Colonic mucosa (tissue), 4 donors: Measurements from ENCODE around the gene CISD3. TPM values are rescaled to one million over a fixed set of nuclear protein-coding genes. Genes with fewer than 3 reads are reported as not detected.

Experiments
- DNase-seq: peaks from one replicate; pipeline ENCODE4 v3.0.0-alpha.2; 2020
- H3K27ac ChIP-seq: fragments of 200-600 bp; one replicate; pipeline ENCODE4 v1.8.0; 2021
- H3K27me3 ChIP-seq: fragments of 200-600 bp; one replicate; pipeline ENCODE4 v1.8.0; 2021
- H3K36me3 ChIP-seq: fragments of 200-600 bp; one replicate; pipeline ENCODE4 v1.8.0; 2021
- H3K4me1 ChIP-seq: fragments of 200-600 bp; one replicate; pipeline ENCODE4 v1.8.0; 2021; ENCODE audit warnings: mild to moderate bottlenecking
- H3K4me3 ChIP-seq: fragments of 200-600 bp; one replicate; pipeline ENCODE4 v1.8.0; 2021
- H3K9ac ChIP-seq, 2 donors: one replicate each; pipeline ENCODE4 v1.7.0; 2013; ENCODE audit warnings: control low read depth in 2 of 2, low read depth in 2 of 2, low read length in 2 of 2
- H3K9me3 ChIP-seq: fragments of 200-600 bp; one replicate; pipeline ENCODE4 v1.8.0; 2021
- intact Hi-C: fragments of 100-400 bp; cut with DNase I; formaldehyde crosslinking; loops from one replicate; pipeline ENCODE4 v1.14.1; 2022
- total RNA-seq, 2 donors: library from RNA; stranded (reverse); fragmentation: NEBNext Ultra II Directional in 1 of 2; extraction: Animal tissue kit (Norgen Biotek cat#: 25700) in 1 of 2; gene quantifications; one replicate each; pipeline ENCODE4 v1.2.1, GENCODE V29; 2021
- TF ChIP-seq, protein P1 (sequence below): fragments of 200-600 bp; IDR thresholded peaks from one replicate; pipeline ENCODE4 v1.8.0; 2022; ENCODE audit warnings: antibody characterized with exemption, mild to moderate bottlenecking
- donor health status: healthy.
- donor health status: DM: no; HTN: no; CAD: no.
- donor health status: DM: no; HTN: no; CAD: no.

The CISD3 gene
- total RNA-seq, 2 donors from 2014 or later, result 82.2 to 152 TPM

DNA sequence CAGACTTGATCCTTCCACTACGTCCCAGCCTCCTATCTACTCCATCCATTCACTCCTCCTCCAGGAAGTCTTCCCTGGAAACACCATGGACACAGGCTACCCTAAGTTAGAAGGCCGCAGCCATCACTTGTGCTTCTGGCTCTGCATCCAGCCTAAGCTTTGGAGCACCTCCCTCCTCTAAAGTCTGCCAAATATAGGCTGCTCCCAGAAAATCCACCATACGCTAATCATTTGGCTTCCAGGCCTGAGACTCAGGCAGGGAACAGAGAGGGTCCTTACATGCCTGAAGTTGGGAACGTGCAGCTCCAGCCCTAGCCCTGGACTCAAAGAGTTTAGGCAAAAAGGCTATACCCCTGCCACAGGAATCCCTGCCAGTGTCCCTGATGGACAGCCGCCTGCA is 11.3 kb downstream of the CISD3 start:
- H3K4me3 ChIP-seq, result no peak overlapping the region
- no peaks in the 10 kb centered on the region for H3K36me3 ChIP-seq
- peak overlapping the region; percentile 13 to 86 for H3K9ac ChIP-seq
- no peak for DNase-seq
- intact Hi-C loops, result no loop called here
- peak overlapping the region; percentile 90 for H3K27ac ChIP-seq
- no peaks in the 10 kb centered on the region for H3K27me3 ChIP-seq
- no peaks in the 10 kb centered on the region for H3K9me3 ChIP-seq
- peaks cover 21% of the 10 kb centered on the region for H3K4me1 ChIP-seq
- TF ChIP-seq, protein P1, sequence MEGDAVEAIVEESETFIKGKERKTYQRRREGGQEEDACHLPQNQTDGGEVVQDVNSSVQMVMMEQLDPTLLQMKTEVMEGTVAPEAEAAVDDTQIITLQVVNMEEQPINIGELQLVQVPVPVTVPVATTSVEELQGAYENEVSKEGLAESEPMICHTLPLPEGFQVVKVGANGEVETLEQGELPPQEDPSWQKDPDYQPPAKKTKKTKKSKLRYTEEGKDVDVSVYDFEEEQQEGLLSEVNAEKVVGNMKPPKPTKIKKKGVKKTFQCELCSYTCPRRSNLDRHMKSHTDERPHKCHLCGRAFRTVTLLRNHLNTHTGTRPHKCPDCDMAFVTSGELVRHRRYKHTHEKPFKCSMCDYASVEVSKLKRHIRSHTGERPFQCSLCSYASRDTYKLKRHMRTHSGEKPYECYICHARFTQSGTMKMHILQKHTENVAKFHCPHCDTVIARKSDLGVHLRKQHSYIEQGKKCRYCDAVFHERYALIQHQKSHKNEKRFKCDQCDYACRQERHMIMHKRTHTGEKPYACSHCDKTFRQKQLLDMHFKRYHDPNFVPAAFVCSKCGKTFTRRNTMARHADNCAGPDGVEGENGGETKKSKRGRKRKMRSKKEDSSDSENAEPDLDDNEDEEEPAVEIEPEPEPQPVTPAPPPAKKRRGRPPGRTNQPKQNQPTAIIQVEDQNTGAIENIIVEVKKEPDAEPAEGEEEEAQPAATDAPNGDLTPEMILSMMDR, result no peak

DNA sequence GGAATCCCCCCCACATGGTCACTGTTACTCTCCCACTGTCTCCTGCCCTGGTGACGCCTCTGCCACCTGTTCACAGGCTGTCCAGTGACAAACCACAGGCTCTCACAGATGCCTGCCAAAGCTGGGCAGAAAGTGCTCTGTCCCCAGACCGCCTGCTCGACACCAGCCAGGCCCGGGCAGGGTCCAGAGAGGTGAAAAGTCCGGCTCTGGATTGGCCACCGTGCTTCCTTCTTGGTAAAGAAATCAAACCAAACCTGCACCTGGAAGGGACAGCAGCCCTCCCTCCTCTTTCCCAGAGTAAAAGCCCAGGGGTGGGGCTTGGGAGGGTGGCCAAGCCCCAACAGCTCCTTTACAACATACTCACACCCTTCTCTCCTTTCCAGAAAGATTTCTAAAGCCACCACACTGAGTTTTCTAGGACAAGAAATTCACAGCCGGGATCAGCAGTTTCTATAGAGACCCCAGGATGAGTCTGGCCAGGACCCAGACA is 11.8 kb downstream of the CISD3 start:
- H3K4me3 ChIP-seq, result no peak overlapping the region
- H3K9me3 ChIP-seq, result no peaks in the 10 kb centered on the region
- TF ChIP-seq, protein P1, result no peak
- intact Hi-C loops, result no loop called here
- H3K27ac ChIP-seq, result peak overlapping the region; percentile 90
- H3K27me3 ChIP-seq, result no peaks in the 10 kb centered on the region
- H3K9ac ChIP-seq, result peak overlapping the region; percentile 26 to 86
- peak; percentile 86 for DNase-seq
- H3K4me1 ChIP-seq, result peaks cover 21% of the 10 kb centered on the region
- H3K36me3 ChIP-seq, result no peaks in the 10 kb centered on the region

DNA sequence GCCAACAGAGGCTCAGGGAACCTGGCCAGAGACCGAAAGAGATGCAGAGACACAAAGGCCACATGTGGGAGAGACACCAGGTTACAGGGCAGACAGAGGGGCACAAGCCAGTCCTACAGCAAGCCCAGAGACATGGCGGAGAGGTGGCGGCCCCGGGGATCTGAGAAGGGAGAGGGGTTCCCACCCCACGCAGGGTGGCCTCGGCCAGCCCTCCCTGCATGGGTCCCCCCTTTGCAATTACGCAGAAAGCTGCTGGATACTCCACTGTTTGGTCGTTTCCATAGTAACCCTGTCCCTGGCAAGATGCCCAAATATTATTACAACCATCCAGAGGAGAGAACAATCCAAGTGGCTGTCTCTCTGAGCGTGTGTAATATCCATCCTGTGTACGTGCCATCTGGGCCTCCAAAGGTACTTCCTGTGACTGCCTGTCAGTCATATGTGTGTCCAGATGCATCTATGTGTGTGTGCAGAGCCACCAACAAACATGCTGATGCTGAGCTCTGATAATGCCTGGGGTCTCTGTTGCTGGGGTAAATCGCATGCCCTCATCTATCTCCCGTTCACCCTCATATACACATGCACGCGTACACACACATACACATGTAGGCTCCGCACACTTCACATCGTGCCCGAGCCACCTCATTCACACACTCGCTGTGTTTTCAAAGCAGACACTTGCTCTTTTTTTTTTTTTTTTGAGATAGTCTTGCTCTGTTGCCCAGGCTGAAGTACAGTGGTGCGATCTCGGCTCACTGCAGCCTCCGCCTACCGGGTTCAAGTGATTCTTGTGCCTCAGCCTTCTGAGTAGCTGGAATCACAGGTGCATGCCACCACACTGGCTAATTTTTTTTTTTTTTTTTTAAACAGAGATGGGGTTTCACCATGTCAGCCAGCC is 12.5 kb downstream of the CISD3 start:
- no peak overlapping the region for H3K4me3 ChIP-seq
- H3K4me1 ChIP-seq, result peaks cover 21% of the 10 kb centered on the region

DNA sequence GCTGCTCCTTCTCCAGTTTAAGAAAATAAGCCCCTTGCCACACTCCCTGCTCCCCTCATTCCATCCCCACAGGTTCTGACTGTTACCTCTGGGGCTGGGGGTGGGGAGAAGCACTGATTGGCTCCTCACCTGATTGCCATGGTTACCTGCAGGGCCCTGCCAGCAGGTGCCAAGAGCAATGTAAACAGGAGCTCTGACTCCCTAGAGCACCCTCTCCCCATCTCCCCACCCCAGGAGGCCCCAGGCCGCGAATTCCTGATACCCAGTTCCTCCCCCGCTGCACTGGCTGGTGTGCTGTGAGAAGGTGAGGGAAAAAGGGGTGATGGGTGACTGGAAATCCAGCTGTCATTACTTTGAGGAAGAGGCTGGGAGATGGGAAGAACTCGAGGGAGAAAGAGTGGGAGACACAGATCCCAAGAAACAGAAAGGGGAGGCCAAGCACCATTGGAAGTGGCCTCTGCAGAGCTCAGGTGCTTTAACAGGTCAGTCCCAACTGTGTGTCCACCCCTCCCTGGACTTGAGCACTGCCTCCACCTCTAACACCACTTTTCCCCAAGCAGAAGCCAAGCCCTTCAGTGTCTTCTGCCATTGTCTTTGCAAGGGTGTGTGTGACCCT is 13.5 kb downstream of the CISD3 start:
- intact Hi-C loops, result no loop called here

More for the DNA sequence above, 12.5 kb downstream of the CISD3 start:
- intact Hi-C loops, result no loop called here
- no peaks in the 10 kb centered on the region for H3K27me3 ChIP-seq
- H3K36me3 ChIP-seq, result no peaks in the 10 kb centered on the region
- peak overlapping the region; percentile 26 to 86 for H3K9ac ChIP-seq
- DNase-seq, result peak; percentile 90
- TF ChIP-seq, protein P1, result no peak
- H3K27ac ChIP-seq, result peak overlapping the region; percentile 90
- H3K9me3 ChIP-seq, result no peaks in the 10 kb centered on the region

DNA sequence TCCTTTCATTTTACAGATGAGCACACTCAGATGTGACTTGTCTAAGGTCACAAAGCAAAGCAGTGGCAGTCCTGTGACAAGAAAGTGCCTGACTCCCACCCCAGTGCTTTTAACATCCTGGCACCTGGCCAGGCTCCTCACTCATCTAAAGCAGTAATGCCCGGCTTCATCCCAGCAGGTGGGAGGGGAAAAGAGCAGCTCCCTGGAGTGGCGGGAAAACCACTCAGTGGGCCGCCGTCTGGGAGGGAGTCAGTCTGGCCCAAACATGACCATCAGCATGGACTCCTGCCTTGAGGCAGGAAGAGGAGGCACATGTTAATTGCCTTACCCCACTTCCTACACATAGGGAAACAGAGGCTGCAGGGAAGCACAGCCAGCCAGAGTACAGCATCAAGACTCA is 15.4 kb downstream of the CISD3 start:
- Histone ChIP-seq H3K4me3 (no peak overlapping the region), H3K4me1 (peaks cover 27% of the 10 kb centered on the region), H3K9me3 (no peaks in the 10 kb centered on the region), H3K27me3 (no peaks in the 10 kb centered on the region), H3K9ac (peak overlapping the region in 1 of 2 donors; percentile 12), H3K36me3 (no peaks in the 10 kb centered on the region), H3K27ac (no peak overlapping the region)
- TF ChIP-seq, protein P1, result no peak
- intact Hi-C loops, result no loop called here
- DNase-seq, result peak; percentile 36

More for the DNA sequence above, 13.5 kb downstream of the CISD3 start:
- TF ChIP-seq, protein P1, result no peak
- H3K9ac ChIP-seq, result peak overlapping the region in 1 of 2 donors; percentile 1
- DNase-seq, result peak; percentile 36
- peak overlapping the region; percentile 90 for H3K27ac ChIP-seq
- no peaks in the 10 kb centered on the region for H3K36me3 ChIP-seq
- H3K27me3 ChIP-seq, result no peaks in the 10 kb centered on the region
- H3K9me3 ChIP-seq, result no peaks in the 10 kb centered on the region
- H3K4me1 ChIP-seq, result peaks cover 21% of the 10 kb centered on the region
- no peak overlapping the region for H3K4me3 ChIP-seq
